ENCODE results near the gene ARL15. TPM values are rescaled to one million over a fixed set of nuclear protein-coding genes. Genes with fewer than 3 reads are reported as not detected.
A peak's percentile ranks its signal among the peaks of the same experiment; 100 is the strongest.

ARL15 gene
- total and polyA plus RNA-seq, 2 of the 8 experiments (the other 6 are each of a cell fraction or from before 2014, with no cell fraction given), result 9.9 to 21.2 TPM

DNA sequence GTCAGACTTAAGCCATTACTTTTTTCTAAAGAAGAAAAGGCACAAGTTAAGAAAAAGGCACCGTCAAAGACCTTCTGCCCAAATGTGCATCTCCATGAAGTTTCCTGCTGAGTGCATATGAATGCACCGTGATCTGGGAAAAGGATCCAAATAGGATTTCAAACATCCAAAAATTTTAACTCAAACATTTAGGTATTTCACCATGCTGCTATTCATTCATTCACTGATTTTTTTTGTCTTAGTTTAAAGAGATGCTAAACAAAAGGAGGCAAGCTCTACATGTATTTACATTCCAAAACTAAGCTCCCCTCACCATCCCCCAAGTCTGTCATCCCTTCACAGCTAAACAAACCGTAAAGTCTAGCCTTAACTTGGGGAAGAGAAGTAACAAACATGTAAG is 291.9 kb downstream of the ARL15 start (continued):
- no peak for TF ChIP-seq JUN (IDR thresholded peaks at IDR 0.05; ENCODE audit: low read depth, low read length)
- peak; percentile 44; the same call in 1 of the 2 replicates for TF ChIP-seq CHD2 (IDR thresholded peaks at IDR 0.05; ENCODE audit: low read length)
- TF ChIP-seq, protein P1, sequence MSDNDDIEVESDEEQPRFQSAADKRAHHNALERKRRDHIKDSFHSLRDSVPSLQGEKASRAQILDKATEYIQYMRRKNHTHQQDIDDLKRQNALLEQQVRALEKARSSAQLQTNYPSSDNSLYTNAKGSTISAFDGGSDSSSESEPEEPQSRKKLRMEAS (IDR thresholded peaks at IDR 0.05), result no peak
- TF ChIP-seq, protein P2, sequence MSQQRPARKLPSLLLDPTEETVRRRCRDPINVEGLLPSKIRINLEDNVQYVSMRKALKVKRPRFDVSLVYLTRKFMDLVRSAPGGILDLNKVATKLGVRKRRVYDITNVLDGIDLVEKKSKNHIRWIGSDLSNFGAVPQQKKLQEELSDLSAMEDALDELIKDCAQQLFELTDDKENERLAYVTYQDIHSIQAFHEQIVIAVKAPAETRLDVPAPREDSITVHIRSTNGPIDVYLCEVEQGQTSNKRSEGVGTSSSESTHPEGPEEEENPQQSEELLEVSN (IDR thresholded peaks at IDR 0.05), result no peak
- no peak for TF ChIP-seq SP2 (IDR thresholded peaks at IDR 0.05; ENCODE audit: low read length)
- no peak for TF ChIP-seq CBX8 (IDR thresholded peaks at IDR 0.05; ENCODE audit: borderline replicate concordance, low read depth, low read length)
- TF ChIP-seq, protein P3, sequence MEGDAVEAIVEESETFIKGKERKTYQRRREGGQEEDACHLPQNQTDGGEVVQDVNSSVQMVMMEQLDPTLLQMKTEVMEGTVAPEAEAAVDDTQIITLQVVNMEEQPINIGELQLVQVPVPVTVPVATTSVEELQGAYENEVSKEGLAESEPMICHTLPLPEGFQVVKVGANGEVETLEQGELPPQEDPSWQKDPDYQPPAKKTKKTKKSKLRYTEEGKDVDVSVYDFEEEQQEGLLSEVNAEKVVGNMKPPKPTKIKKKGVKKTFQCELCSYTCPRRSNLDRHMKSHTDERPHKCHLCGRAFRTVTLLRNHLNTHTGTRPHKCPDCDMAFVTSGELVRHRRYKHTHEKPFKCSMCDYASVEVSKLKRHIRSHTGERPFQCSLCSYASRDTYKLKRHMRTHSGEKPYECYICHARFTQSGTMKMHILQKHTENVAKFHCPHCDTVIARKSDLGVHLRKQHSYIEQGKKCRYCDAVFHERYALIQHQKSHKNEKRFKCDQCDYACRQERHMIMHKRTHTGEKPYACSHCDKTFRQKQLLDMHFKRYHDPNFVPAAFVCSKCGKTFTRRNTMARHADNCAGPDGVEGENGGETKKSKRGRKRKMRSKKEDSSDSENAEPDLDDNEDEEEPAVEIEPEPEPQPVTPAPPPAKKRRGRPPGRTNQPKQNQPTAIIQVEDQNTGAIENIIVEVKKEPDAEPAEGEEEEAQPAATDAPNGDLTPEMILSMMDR (IDR thresholded peaks at IDR 0.05; ENCODE audit: control extremely low read depth in 1 of 3, insufficient read depth in 1 of 3, low read depth in 1 of 3, low read length in 3 of 3), result no peak
- no peak for TF ChIP-seq PHF8 (conservative IDR thresholded peaks at IDR 0.05; ENCODE audit: low read depth, low read length)
- TF ChIP-seq SUZ12 (IDR thresholded peaks at IDR 0.05; ENCODE audit: low read length), result no peak
- no peak for TF ChIP-seq CREB1 (IDR thresholded peaks at IDR 0.05)
- no peak for TF ChIP-seq RBBP5 (IDR thresholded peaks at IDR 0.05; ENCODE audit: borderline replicate concordance, low read depth, low read length)
- TF ChIP-seq KDM4A (IDR thresholded peaks at IDR 0.05; ENCODE audit: low read depth, low read length, severe bottlenecking), result no peak
- peak; percentile 15; the same call in 1 of the 2 replicates for TF ChIP-seq MAFK (IDR thresholded peaks at IDR 0.05; ENCODE audit: low read depth, low read length)
- TF ChIP-seq, protein P4, sequence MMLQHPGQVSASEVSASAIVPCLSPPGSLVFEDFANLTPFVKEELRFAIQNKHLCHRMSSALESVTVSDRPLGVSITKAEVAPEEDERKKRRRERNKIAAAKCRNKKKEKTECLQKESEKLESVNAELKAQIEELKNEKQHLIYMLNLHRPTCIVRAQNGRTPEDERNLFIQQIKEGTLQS (IDR thresholded peaks at IDR 0.05; ENCODE audit: insufficient read depth, low read depth, low read length), result no peak
- no peak for TF ChIP-seq CTBP2 (IDR thresholded peaks at IDR 0.05; ENCODE audit: borderline replicate concordance, insufficient read depth, insufficient read length, low read length)
- no peak for TF ChIP-seq RXRA (IDR thresholded peaks at IDR 0.05; ENCODE audit: insufficient read depth, low read depth, low read length)
- TF ChIP-seq SIX5 (IDR thresholded peaks at IDR 0.05; ENCODE audit: low read depth, low read length), result peak; percentile 15; the same call in 1 of the 2 replicates
- peak in 1 of 2 experiments; percentile 0; a peak in 1 of 4 replicates for TF ChIP-seq RAD21 (IDR thresholded peaks at IDR 0.05 in 1 of 2, conservative IDR thresholded peaks at IDR 0.05 in 1 of 2; ENCODE audit: low read depth in 2 of 2, low read length in 2 of 2)
- TF ChIP-seq TEAD4 (IDR thresholded peaks at IDR 0.05; ENCODE audit: low read depth, low read length), result peak; percentile 87
- TF ChIP-seq TCF12 (IDR thresholded peaks at IDR 0.05; ENCODE audit: low read depth, low read length), result peak; percentile 65; the same call in 1 of the 2 replicates

Data from H1 (cell line).